CD4-positive, alpha-beta T cell (primary cell): ENCODE measurements around the gene PGAP2. TPM values are rescaled to one million over a fixed set of nuclear protein-coding genes. Genes with fewer than 3 reads are reported as not detected.
"Not testable (repeated sequence)": the region's sequence is repeated elsewhere in the genome, so short reads cannot be mapped to it uniquely, and the experiment has no call there.

Experiments
- ATAC-seq: fragments of 200-7000 bp; cut with Tn5 transposase; one replicate; pipeline ENCODE4 v1.10.0; 2022; ENCODE audit warnings: mild to moderate bottlenecking; ENCODE audit not compliant: poor library complexity
- CTCF ChIA-PET: fragments of 350-600 bp; sonication (Branson Sonifier 250); formaldehyde crosslinking; loops from one replicate; lab custom pipeline; 2021; ENCODE audit warnings: antibody characterized with exemption, inconsistent platforms; lab: Charles Lee
- POLR2A ChIA-PET: fragments of 350-600 bp; sonication (Branson Sonifier 250); formaldehyde crosslinking; loops from one replicate; lab custom pipeline; 2021; ENCODE audit warnings: antibody characterized with exemption, inconsistent platforms; lab: Charles Lee
- DNase-seq, 14 experiments: peaks; one replicate each; pipeline ENCODE4 v3.0.0-alpha.2; 2013 to 2020; ENCODE audit warnings: mixed read lengths in 2 of 14
- H3K27ac ChIP-seq, 2 donors: one replicate each; pipeline versions ENCODE4 v1.5.1 to v1.7.0; 2013; ENCODE audit warnings: low read length in 2 of 2, low read depth in 1 of 2, mild to moderate bottlenecking in 1 of 2
- H3K27me3 ChIP-seq, 2 experiments: 1 replicate in 1 of 2; 2 replicates in 1 of 2; pipeline versions ENCODE4 v1.6.1 to v1.7.0; 2013; ENCODE audit warnings: low read length in 2 of 2, control low read depth in 1 of 2, mild to moderate bottlenecking in 1 of 2, moderate library complexity in 1 of 2; ENCODE audit not compliant: insufficient read depth in 2 of 2, control insufficient read depth in 1 of 2
- H3K36me3 ChIP-seq: one replicate; pipeline ENCODE4 v1.6.1; 2013; ENCODE audit warnings: low read length, control low read depth; ENCODE audit not compliant: insufficient read depth
- H3K4me1 ChIP-seq: one replicate; pipeline ENCODE4 v1.6.1; 2013; ENCODE audit warnings: low read length, control low read depth; ENCODE audit not compliant: insufficient read depth
- H3K4me3 ChIP-seq: one replicate; pipeline ENCODE4 v1.5.1; 2013; ENCODE audit warnings: mild to moderate bottlenecking, low read length, moderate library complexity
- H3K9me3 ChIP-seq, 2 experiments: 1 replicate in 1 of 2; 2 replicates in 1 of 2; pipeline versions ENCODE4 v1.6.1 to v1.7.0; 2013; ENCODE audit warnings: low read length in 2 of 2, mild to moderate bottlenecking in 2 of 2, control low read depth in 1 of 2, moderate library complexity in 1 of 2; ENCODE audit not compliant: control insufficient read depth in 1 of 2, insufficient read depth in 1 of 2
- H3K27ac Mint-ChIP-seq: one replicate; pipeline ENCODE4 v1.8.0; 2020; ENCODE audit warnings: mixed read lengths
- H3K27me3 Mint-ChIP-seq: one replicate; pipeline ENCODE4 v1.8.0; 2021; ENCODE audit warnings: mixed read lengths
- H3K36me3 Mint-ChIP-seq: one replicate; pipeline ENCODE4 v1.8.0; 2021; ENCODE audit warnings: low read depth, mixed read lengths
- H3K4me1 Mint-ChIP-seq: one replicate; pipeline ENCODE4 v1.8.0; 2021; ENCODE audit warnings: low read depth, mixed read lengths
- H3K4me3 Mint-ChIP-seq: one replicate; pipeline ENCODE4 v1.8.0; 2020; ENCODE audit warnings: mild to moderate bottlenecking, mixed read lengths
- H3K9me3 Mint-ChIP-seq: one replicate; pipeline ENCODE4 v1.8.0; 2020; ENCODE audit warnings: mixed read lengths
- intact Hi-C, 2 experiments: fragments of 100-400 bp; cut with DNase I in 1 of 2; cut with micrococcal nuclease in 1 of 2; formaldehyde crosslinking; loops; one replicate each; pipeline versions ENCODE4 v1.15.1 to v1.9.0; 2023 to 2025; cut with DNase I, micrococcal nuclease
- total RNA-seq, 174 experiments: library from RNA in 2 of 174; stranded (reverse) in 2 of 174; gene quantifications; one replicate each; pipeline ENCODE4 v1.2.3 and lab custom pipeline; 2021 to 2026
- TF ChIP-seq, protein P1 (sequence below): fragments of 200-600 bp; IDR thresholded peaks from one replicate; pipeline ENCODE4 v1.8.0; 2022; ENCODE audit warnings: antibody characterized with exemption, mild to moderate bottlenecking

Gene PGAP2
- total RNA-seq, 2 experiments from 2014 or later, result 20.9 to 23.6 TPM

GRCh38 chr11:3859373-3859881, 51.1 kb downstream of the PGAP2 start:
- TF ChIP-seq, protein P1, sequence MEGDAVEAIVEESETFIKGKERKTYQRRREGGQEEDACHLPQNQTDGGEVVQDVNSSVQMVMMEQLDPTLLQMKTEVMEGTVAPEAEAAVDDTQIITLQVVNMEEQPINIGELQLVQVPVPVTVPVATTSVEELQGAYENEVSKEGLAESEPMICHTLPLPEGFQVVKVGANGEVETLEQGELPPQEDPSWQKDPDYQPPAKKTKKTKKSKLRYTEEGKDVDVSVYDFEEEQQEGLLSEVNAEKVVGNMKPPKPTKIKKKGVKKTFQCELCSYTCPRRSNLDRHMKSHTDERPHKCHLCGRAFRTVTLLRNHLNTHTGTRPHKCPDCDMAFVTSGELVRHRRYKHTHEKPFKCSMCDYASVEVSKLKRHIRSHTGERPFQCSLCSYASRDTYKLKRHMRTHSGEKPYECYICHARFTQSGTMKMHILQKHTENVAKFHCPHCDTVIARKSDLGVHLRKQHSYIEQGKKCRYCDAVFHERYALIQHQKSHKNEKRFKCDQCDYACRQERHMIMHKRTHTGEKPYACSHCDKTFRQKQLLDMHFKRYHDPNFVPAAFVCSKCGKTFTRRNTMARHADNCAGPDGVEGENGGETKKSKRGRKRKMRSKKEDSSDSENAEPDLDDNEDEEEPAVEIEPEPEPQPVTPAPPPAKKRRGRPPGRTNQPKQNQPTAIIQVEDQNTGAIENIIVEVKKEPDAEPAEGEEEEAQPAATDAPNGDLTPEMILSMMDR, result no peak
- H3K36me3 ChIP-seq, result peaks cover 2% of the 10 kb centered on the region
- CTCF ChIA-PET, result interaction anchor here (1.1 to 4.7 kb wide), 9 partner anchors 10 to 213 kb away, joined by 3 to 21 read pairs (median 5); no protein-coding TSS in a partner anchor
- DNase-seq, result peak in 3 of 14 experiments; percentile 35 to 55 (median 44)
- H3K9me3 ChIP-seq, result no peaks in the 10 kb centered on the region
- Mint-ChIP-seq H3K27ac (peak overlapping the region; percentile 99), H3K9me3 (no peaks in the 10 kb centered on the region), H3K27me3 (no peaks in the 10 kb centered on the region), H3K36me3 (peaks cover 20% of the 10 kb centered on the region), H3K4me1 (peaks cover 80% of the 10 kb centered on the region), H3K4me3 (peak overlapping the region; percentile 84)
- POLR2A ChIA-PET, result interaction anchor here (0.6 to 1.9 kb wide), 10 partner anchors 9 to 208 kb away, joined by 3 to 9 read pairs (median 4); partner anchors contain the start of gene RHOG
- peak overlapping the region; percentile 29 to 51 for H3K27ac ChIP-seq
- ATAC-seq, result no peak
- peak overlapping the region; percentile 95 for H3K4me3 ChIP-seq
- H3K27me3 ChIP-seq, result no peaks in the 10 kb centered on the region
- intact Hi-C loops, result loop anchor here (5.0 kb wide), 2 partner anchors 43 to 128 kb away; no protein-coding TSS in a partner anchor
- H3K4me1 ChIP-seq, result peaks cover 76% of the 10 kb centered on the region

- ATAC-seq, result peak; percentile 44
- intact Hi-C loops, result no loop called here
These were observed 52.0 kb downstream of the PGAP2 start for GRCh38 chr11:3860375-3860774.

DNA sequence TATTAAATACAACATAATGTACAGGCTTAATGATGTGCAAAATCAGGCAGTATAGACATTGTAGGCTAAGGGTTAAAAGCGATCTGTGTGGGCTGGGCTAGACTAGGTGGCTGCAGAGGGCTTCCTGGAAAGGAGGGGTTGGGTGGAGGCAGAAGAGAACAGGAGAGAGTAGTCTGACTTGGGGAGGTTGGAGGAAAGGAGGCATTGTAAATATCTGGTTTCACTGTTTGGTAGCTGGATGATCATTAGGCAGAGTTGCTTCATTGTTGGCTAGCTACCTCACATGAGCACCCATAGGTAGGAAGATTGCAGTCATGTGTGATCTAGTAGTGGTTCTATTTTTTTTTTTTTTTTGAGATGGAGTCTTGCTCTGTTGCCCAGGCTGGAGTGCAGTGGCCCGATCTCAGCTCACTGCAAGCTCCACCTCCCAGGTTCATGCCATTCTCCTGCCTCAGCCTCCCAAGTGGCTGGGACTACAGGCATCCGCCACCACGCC, 52.6 kb downstream of the PGAP2 start:
- H3K9me3 ChIP-seq, H3K36me3 ChIP-seq, intact Hi-C loops, H3K27me3 Mint-ChIP-seq, H3K9me3 Mint-ChIP-seq, H3K27me3 ChIP-seq: not testable (repeated sequence)
- Histone ChIP-seq H3K27ac (peak overlapping the region in 1 of 2 donors; percentile 51), H3K4me1 (peaks cover 87% of the 10 kb centered on the region), H3K4me3 (peak overlapping the region; percentile 30)
- Mint-ChIP-seq H3K27ac (peak overlapping the region; percentile 99), H3K36me3 (peaks cover 13% of the 10 kb centered on the region), H3K4me1 (peaks cover 89% of the 10 kb centered on the region), H3K4me3 (peak overlapping the region; percentile 84)
- DNase-seq, result peak in 6 of 14 experiments; percentile 20 to 66 (median 52)
- ATAC-seq, result peak; percentile 80
- ChIA-PET CTCF (interaction anchor here (1.2 to 4.7 kb wide), 8 partner anchors 12 to 211 kb away, joined by 3 to 21 read pairs (median 4); no protein-coding TSS in a partner anchor), POLR2A (interaction anchor here (0.9 to 2.0 kb wide), 5 partner anchors 10 to 212 kb away, joined by 3 to 12 read pairs (median 4); partner anchors contain the start of gene RHOG)

More at GRCh38 chr11:3860375-3860774, 52.0 kb downstream of the PGAP2 start:
- peak in 4 of 14 experiments; percentile 32 to 64 (median 54) for DNase-seq
- TF ChIP-seq, protein P1, result no peak
- peaks cover 13% of the 10 kb centered on the region for H3K36me3 Mint-ChIP-seq
- peaks cover 2% of the 10 kb centered on the region for H3K36me3 ChIP-seq
- peak overlapping the region; percentile 84 for H3K4me3 Mint-ChIP-seq
- H3K9me3 ChIP-seq, result no peaks in the 10 kb centered on the region
- peak overlapping the region; percentile 30 for H3K4me3 ChIP-seq
- H3K4me1 ChIP-seq, result peaks cover 81% of the 10 kb centered on the region
- H3K27me3 Mint-ChIP-seq, result no peaks in the 10 kb centered on the region
- H3K27ac ChIP-seq, result peak overlapping the region in 1 of 2 donors; percentile 51
- H3K27ac Mint-ChIP-seq, result peak overlapping the region; percentile 99
- no peaks in the 10 kb centered on the region for H3K9me3 Mint-ChIP-seq
- CTCF ChIA-PET, result interaction anchor here (1.2 to 4.7 kb wide), 9 partner anchors 11 to 212 kb away, joined by 3 to 21 read pairs (median 5); no protein-coding TSS in a partner anchor
- POLR2A ChIA-PET, result interaction anchor here (0.7 to 2.0 kb wide), 7 partner anchors 8 to 207 kb away, joined by 3 to 12 read pairs (median 4); partner anchors contain the start of gene RHOG
- no peaks in the 10 kb centered on the region for H3K27me3 ChIP-seq
- H3K4me1 Mint-ChIP-seq, result peaks cover 83% of the 10 kb centered on the region
